ENCODE data around the gene MBNL2. TPM values are rescaled to one million over a fixed set of nuclear protein-coding genes. Genes with fewer than 3 reads are reported as not detected.

Gene MBNL2
- total RNA-seq, 1 experiment from 2014 or later = 0.17 TPM

- no peak overlapping the region for H3K14ac ChIP-seq (ENCODE audit: insufficient read depth, low read length)
- H3K23me2 ChIP-seq (ENCODE audit: insufficient read length, low read depth, low read length, poor library complexity, severe bottlenecking) = peaks cover 6% of the 10 kb centered on the region
- H2AFZ ChIP-seq (ENCODE audit: low read length) = no peak overlapping the region
- no peak overlapping the region for H2BK20ac ChIP-seq (ENCODE audit: low read depth, low read length, poor library complexity, severe bottlenecking)
- Mint-ChIP-seq H3K27me3 (ENCODE audit: low read depth) (peaks cover 2% of the 10 kb centered on the region; the same call in 1 of the 2 replicates), H3K9me3 (no peaks in the 10 kb centered on the region; a peak in 1 of 5 replicates), H3K4me3 (no peak overlapping the region), H3K4me1 (peaks cover 20 to 21% of the 10 kb centered on the region in 2 experiments), H3K36me3 (ENCODE audit: insufficient read depth in 1 of 3, low read depth in 3 of 3) (no peaks in the 10 kb centered on the region), H3K27ac (no peak overlapping the region; a peak in 1 of 7 replicates)
- H4K8ac ChIP-seq (replicated peaks; ENCODE audit: insufficient read length, low read depth, low read length) = no peak overlapping the region
- H2BK120ac ChIP-seq (ENCODE audit: low read depth, low read length, poor library complexity, severe bottlenecking) = no peak overlapping the region
- H3K4me1 ChIP-seq (ENCODE audit: insufficient read depth, low read length) = peaks cover 6% of the 10 kb centered on the region
- no peak overlapping the region for H3K9ac ChIP-seq (ENCODE audit: extremely low read depth, insufficient read length, low read length)
- no peak for DNase-seq
- H3K4me2 ChIP-seq (ENCODE audit: insufficient read depth, insufficient read length, low read length) = no peak overlapping the region
- H3K18ac ChIP-seq (ENCODE audit: insufficient read length, low read depth, low read length) = no peak overlapping the region
- no peaks in the 10 kb centered on the region for H4K20me1 ChIP-seq (ENCODE audit: control insufficient read depth, insufficient read depth, insufficient read length)
- H3K4ac ChIP-seq (ENCODE audit: low read depth, low read length) = no peak overlapping the region
- no peaks in the 10 kb centered on the region for H3K9me3 ChIP-seq (ENCODE audit: control insufficient read depth, low read depth, low read length)
- no peak overlapping the region for H2BK5ac ChIP-seq (ENCODE audit: insufficient read length, low read length)
- H3K23ac ChIP-seq (ENCODE audit: insufficient read length, low read depth, low read length) = no peak overlapping the region
- no peak overlapping the region for H2BK12ac ChIP-seq (ENCODE audit: insufficient read length, low read depth, low read length)
- no peak overlapping the region for H4K5ac ChIP-seq (ENCODE audit: insufficient read length, low read depth, low read length)
- no peak overlapping the region for H3K56ac ChIP-seq (ENCODE audit: insufficient read length, low read depth, low read length)
- TF ChIP-seq, protein P1, sequence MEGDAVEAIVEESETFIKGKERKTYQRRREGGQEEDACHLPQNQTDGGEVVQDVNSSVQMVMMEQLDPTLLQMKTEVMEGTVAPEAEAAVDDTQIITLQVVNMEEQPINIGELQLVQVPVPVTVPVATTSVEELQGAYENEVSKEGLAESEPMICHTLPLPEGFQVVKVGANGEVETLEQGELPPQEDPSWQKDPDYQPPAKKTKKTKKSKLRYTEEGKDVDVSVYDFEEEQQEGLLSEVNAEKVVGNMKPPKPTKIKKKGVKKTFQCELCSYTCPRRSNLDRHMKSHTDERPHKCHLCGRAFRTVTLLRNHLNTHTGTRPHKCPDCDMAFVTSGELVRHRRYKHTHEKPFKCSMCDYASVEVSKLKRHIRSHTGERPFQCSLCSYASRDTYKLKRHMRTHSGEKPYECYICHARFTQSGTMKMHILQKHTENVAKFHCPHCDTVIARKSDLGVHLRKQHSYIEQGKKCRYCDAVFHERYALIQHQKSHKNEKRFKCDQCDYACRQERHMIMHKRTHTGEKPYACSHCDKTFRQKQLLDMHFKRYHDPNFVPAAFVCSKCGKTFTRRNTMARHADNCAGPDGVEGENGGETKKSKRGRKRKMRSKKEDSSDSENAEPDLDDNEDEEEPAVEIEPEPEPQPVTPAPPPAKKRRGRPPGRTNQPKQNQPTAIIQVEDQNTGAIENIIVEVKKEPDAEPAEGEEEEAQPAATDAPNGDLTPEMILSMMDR (conservative IDR thresholded peaks at IDR 0.05) = no peak
- H2BK15ac ChIP-seq (ENCODE audit: low read depth, low read length) = no peak overlapping the region
- no peaks in the 10 kb centered on the region for H3K79me1 ChIP-seq (ENCODE audit: insufficient read depth, low read depth, low read length, poor library complexity, severe bottlenecking)
- 0 out of 2 replicates have a peak, but pooled peaks cover 1% of the 10 kb centered on the region for H3K79me2 ChIP-seq (ENCODE audit: insufficient read depth, low read length)
- no peak overlapping the region for H3T11ph ChIP-seq (ENCODE audit: low read length)
- H3K27me3 ChIP-seq (ENCODE audit: insufficient read depth, low read length) = no peaks in the 10 kb centered on the region
- no peak overlapping the region for H2AK5ac ChIP-seq (ENCODE audit: insufficient read length, low read length)
- no peak overlapping the region for H4K91ac ChIP-seq (ENCODE audit: insufficient read length, low read depth, low read length)
- no peak overlapping the region for H3K27ac ChIP-seq (ENCODE audit: insufficient read length, low read depth, low read length)
- WGBS (ENCODE audit: extremely low coverage, insufficient read length, low lambda C conversion rate) = no CpG with 5 or more reads among the region's 6 CpGs
Measured at GRCh38 chr13:97429681-97430081, 207.5 kb downstream of the MBNL2 start.

All from H9 (cell line).